ENCODE results near the gene AKT1.
"Not testable (repeated sequence)": the region's sequence is repeated elsewhere in the genome, so short reads cannot be mapped to it uniquely, and the experiment has no call there.

AKT1 gene

DNA sequence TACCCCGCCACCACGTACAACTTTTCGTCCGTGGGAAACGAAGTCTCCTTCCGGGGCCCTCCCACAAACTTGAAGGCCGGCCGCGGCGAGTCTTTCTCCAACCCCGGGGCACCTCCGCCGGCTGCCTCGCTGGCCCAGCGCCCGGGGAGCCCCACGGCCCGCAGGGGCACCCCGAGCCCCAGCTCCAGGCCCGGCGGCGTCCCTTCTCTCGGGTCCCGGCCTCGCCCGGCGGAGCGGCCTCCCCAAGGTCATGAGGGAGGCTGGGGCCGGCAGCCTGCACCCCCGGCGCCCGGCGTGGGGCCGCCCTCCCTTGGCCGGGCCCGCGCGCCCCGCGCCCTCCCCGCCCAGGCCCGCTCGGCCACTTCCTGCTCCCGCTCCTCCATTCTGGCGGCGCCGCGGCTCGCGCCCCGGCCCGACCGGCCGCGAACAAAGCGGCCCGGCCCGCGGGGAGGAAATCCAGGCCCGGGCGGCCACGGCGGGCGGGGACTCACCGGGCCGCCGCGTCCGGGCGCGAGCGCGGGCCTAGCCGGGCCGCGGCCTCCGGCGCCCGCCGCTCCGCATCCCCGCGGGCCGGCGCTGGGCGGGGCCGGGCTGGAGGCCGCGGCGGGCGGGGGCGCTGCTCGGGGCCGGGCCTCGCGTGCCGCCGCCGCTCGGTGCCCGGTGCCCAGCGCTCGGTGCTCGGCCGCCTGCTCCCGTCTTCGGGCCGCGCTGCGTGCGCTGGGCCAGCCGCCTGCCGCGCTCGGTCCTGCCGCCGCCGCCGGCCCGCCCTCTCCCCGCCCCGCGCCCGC lies at the start of gene AKT1:
TSS of gene AKT1 (minus strand) at position 756 of the 788 bp plus-strand sequence. CDS start 3,105 bp downstream, outside the sequence.
- no peak for DNase-seq (ENCODE audit: low read depth)

DNA sequence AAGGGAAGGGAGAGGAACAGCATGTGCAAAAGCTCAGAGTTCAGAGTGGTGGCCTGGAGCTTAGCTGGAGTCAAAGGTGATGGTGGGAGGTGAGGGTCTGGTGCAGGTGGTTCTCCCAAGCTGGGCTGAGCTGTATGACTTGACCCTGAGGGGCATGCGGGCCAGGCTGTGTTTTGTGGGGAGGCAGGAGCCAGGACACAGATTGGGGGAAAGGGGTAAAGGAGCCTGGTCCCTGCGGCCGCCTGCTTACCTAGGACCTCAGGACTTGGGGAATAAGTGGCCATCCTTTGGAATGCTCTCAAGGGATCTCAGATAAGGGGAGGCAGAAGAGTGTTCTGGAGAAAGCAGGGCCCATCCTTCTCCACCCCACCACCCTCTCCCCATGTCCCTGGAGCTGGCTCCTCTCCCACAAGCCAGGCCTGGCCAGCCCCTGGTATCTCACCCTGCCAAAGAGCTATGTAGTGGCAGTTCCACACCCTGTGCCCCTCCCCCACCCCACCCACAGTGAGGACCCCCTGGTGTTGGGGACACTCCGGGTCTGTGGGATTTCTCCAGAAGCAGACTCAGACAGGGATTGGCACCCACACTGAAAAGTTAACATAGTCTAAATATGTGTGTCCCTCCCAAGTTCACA lies 49.6 kb upstream of the AKT1 start:
- DNase-seq (ENCODE audit: low read depth): no peak

DNA sequence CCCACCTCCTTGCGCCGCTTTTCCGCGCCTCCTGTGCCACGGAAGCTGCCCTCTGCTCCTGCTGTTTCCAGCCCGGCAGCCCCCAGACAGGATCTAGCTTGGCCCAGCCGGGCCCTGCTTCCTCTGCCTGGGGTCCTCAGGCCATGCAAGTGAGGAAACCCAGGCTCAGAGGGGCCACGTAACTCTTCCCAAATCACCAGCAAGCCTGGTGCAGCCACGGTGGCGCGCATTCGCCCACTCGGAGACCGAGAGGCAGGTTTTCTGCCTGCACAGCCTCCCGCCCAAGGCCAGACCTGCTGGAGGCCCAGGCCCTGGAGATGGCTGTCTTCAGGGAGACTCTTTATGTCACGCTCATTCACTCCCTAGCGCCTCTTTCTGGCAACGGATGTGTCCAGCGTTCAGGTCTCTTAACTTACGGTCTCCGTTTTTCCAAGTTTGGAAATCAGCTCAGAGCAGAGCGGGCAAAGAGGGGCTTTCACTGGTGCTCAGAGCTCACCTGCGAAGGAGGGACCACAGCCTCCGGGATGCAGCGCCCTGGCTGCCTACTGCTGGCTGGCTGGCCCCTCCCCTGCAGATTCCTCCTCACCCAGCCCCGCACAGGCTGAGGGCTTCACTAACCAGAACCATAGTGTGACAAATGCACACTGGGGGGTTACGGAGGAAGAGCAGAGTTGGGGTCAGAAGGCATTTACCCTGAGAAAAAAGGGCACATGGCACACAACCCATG lies 48.9 kb upstream of the AKT1 start:
- DNase-seq (ENCODE audit: low read depth): no peak

DNA sequence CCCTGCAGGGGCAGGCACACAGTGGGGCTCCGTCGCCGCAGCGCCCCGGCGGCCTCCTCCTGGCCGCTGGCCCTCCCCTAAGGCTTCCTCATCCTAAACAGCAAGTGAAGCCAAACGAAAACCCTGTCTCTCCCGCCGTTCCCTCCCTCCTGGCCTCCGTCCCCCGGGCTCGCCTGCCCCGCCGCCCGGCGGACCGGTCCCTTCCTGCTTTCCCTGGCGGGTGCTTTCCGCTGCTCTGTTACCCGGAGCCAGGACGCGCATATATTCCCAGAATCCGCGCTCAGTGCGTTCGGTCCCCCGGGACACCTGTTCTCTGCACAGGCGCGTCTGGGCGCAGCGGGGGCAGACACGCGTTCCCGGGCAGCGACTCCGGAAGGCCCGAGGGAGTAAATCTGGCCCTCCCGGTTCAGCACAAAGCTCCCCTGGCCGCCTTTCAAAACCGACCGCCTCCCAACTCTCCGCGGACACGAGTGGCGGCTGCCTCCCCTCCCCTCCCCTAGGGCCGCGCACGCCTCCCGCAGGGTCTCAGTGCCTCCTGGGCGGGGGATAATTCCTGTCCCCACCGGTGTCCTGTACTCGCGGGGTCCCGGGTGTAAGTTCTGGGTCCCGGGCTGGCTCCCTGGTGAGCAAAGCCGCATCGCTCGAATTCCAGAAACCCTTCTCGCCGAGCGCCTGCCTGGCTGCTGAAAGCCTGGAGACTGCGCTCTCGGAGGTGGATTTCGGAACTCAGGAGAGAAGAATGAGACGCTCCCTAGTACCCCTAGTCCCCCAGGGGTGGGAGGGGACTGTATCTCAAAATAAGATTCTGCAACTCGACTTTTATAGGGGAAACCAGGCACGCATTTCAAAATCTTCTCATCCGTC lies 48.1 kb upstream of the AKT1 start:
- DNase-seq (ENCODE audit: low read depth): no peak

DNA sequence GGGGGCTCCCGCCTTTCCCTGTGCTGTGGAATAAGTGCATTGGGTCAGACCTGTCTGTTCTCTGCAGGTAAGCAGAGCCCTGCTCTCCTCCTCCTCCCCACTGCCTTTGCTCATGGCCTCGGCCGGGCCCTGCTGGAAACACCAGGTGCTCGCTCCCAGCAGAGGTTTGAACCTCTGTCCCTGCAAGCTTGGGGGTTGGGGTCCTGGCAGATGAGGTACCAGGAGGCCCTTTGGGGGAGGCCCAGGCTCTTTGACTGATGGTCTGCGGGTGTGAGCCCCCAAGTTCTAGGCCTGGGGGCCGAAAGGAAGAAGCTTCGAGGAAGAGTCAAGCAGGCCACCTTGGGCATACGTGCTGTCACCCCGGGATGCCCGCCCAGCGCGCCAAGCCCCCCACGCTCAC lies 47.5 kb upstream of the AKT1 start:
- DNase-seq (ENCODE audit: low read depth): no peak

DNA sequence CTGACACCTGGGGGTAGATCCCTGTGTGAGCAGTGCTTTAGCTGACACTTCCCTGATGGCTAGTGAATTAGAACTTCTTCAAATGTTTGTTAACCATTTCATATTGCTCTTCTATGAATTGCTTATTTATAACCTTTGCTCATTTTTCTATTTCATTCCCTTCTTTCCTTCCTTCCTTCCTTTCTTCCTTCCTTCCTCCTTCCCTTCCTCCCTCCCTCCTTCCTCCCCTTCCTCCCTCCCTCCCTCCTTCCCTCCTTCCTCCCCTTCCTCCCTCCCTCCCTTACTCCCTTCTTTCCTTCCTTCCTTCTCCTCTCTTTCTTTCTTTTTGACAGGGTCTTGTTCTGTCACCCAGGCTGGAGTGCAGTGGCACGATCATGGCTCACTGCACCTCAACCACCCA lies 46.2 kb upstream of the AKT1 start:
- no peak for DNase-seq (ENCODE audit: low read depth)

DNA sequence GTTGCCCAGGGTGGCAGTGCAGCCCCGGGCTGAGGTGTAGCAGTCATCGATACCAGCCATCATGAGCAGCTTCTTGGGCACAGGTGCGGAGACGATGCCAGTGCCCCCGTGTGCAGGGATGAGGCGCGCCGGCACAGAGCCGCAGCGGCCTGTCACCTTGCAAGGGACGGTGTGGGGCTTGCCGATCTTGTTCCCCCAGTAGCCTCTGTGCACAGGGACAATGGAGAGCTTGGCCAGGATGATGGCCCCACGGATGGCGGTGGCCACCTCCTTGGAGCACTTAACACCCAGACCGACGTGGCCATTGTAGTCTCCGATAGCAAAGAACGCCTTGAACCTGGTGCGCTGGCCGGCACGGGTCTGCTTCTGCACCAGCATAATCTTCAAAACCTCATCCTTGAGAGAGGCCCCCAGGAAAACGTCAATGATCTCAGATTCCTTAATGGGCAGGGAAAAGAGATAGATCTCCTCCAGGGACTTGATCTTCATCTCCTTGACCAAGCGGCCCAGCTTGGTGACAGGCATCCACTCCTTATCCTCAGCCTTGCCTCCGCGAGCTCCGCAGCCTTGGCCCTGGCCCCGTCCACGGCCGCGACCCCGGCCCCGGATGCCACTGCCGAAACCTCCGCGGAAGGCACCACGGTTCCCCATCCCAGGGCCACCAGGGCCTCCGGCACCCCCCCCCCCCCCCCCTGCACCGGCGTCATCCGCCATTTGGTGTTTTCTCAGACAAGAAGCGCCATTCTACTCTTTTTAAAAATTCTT lies 40.8 kb upstream of the AKT1 start:
- not testable (repeated sequence) for DNase-seq (ENCODE audit: low read depth)

DNA sequence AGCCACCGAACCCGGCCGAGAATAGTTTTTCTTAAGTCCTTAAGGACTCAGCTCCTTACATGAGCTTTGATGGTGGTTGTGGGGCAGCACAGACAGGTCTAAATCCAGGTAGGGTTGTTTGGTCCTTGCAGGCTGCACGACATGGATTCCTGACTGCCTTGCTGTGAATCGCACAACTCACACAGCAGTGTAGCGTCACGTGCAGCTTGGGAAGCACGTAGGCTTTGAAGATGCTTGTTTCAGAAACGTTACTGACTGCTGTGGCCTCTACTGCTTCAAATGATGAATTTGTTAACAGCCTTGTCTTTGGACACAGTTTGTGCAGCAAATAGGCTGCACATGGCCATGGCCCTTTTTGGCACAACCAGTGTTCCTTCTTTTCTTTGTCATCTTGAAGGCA lies 35.2 kb upstream of the AKT1 start:
- DNase-seq (ENCODE audit: low read depth): no peak

DNA sequence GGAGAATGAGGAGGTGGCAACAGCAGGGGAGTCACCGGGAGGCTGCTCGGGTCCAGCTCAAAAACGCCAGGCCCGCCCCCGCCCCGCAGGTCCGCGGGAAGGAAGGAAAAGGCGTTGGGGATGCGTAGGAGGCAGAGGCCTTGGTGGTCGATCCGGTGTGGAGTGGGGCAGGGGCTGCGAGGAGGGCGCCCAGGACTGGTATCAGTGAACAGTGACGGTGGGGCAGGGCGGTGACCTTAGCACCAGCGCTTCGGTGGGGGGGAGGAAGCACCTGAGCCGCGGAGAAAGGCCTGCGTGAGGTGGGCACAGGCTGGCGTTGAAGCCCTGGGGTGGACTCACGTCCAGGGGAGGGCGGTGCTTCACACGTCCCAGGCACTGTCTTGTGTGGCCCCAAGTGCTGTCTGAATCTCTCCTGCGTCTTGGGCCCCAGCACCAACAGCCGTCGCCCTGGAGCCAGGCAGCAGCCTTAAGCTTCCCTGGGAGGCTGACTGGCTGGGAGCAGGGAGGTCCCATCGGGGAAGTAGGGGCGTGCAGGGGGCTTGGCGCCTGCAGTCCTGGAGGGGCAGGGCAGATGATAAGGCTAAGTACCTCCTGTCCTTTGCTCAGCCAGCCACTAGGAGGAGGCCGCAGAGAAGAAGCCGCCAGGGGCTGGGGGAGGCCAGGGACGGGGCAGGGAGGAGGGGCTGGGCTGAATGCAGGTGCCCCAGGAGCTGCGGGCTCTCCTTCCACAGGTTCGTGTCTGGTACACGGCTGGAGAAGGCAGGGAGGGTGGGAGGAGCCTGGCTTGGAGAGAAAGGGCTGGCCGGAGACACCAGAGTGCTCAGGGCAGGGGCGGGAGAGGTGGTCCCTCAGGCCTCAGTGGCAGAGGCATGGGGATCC lies 31.9 kb upstream of the AKT1 start:
- DNase-seq (ENCODE audit: low read depth): no peak

DNA sequence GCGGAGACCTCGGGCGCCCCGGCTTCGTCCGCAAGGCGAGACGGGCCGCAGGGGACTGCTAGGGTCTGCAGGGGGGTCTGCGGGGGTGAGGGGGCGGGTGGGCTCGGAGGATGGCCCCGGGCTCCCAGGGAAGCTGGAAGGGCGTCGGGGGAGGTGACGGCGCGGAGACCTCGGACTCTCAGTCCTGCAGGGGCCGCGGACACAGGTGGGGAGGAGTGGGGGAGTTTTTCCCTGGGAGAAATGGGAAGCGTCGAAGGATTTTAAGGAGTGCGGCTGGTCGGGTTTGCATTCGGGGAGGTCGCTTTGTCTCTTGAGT lies 31.3 kb upstream of the AKT1 start:
- no peak for DNase-seq (ENCODE audit: low read depth)

DNA sequence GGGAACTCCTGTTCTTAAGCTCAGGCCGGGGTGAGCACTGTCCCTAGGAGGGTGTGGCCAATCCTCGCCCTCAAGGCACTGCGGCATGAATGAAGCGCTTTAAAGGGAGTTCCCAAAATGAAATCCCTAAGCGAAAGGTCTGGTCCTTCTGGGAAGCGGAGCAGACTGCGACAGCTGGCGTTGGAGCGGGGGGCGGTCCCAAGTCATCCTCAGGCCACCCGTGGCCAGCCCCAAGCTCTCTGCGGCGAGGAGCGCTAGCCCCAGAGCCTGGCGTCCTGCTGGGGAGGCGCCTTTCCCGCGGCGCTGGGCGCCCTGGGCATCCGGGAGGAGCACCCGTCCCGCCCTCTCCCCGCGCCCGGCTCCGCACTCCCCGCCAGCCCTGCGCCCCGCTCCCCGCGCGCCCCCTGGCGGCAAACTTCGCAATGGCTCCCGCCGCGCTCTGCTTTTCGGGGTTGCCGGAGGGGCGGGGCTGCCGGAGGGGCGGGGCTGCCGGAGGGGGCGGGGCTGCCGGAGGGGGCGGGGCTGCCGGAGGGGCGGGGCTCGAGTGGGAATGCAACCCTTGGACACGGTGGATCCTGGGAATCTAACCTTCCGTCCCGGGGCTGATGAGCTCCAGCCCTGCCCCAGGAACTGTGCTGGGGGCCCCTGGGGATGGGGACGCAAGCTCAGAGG lies 30.8 kb upstream of the AKT1 start:
- DNase-seq (ENCODE audit: low read depth): no peak

DNA sequence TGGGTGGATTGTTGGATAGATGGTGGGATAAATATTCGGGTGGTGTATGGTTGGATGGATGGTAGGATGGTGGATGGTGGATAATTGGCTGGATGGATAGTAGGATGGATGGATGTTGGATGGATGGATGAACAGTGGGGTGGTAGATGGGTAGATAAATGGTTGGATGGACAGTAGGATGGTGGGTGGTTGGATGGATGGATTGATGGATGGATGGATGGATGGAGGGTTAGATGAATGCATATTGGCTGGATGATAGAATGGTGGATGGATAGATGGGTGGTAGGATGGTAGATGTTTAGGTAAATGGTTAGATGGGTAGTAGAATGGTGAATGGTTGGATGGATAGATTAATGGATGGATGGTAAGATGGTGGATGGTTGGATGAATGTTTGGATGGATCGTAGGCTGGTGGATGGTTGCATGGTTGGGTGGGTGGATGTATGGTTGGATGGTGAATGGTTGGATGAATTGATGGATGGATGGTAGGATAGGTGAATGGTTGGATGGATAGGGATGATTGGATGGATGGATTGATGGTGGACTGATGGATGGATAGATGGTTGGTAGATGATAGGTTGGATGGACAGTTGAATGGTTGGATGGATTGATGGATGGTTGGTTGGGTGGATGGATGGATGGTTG lies 28.9 kb upstream of the AKT1 start:
- no peak for DNase-seq (ENCODE audit: low read depth)

DNA sequence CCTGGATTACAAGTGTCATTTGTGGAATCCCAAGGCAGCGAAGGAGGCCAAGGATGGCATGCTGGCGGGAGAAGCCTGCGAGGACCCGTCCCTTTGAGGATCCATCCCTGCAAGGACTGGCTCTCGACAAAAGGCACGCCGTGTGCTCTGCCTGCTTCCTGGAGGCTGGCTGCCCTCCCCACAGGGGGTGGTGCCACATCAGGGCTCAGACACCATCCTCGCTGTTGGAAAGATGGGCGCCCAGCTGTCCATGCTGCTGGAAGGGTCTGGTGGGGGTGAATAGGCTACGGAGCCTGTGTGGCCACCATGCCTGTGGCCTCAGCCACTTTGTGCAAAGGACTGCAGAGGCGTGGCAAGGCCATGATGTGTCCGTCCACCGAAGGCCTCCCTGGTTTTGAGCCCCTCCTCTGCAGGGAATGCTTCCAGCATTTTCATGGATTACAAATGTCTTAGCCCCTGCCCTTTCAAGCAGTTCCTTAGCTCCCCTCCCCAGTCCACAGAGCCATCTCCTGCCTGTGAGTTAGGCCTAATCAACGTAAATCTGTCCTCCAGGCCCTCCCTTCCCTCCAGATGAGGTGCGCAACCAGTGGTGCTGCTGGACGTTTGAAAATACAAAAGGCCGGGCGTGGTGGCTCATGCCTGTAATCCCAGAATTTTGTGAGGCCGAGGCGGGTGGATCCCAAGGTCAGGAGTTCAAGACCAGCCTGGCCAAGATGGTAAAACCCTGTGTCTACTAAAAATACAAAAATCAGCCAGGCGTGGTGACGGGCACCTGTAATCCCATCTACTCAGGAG lies 27.5 kb upstream of the AKT1 start:
- no peak for DNase-seq (ENCODE audit: low read depth)

DNA sequence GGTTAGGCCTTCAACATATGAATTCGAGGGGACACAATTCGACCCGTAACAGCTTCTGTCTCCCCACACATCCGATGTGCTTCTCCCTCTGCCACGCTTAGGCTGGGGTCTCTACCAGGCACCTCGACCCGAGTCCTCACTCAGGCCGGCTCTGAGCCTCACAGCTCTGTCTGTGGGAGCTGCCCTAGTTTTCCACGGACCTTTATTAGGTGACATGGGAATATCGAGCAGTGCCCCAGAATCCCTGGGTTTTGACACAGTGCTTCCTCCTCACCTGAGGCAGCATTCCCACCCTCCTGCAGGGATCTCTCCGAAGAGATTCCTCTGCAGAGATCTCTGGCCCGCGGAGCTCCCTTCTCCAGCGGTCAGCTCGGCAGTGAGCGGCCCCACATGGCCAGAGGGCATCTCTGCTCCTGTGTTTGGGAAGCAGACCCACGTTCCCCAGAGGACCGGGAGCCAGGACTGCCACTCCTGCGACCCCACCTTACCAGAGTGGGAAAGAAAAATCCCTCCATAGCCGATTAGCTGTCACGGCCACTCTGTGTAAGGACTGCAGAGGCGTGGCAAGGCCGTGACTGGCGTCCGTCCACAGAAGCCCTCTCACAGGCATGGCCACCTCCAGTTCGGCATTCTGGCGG lies 26.5 kb upstream of the AKT1 start:
- DNase-seq (ENCODE audit: low read depth): no peak

DNA sequence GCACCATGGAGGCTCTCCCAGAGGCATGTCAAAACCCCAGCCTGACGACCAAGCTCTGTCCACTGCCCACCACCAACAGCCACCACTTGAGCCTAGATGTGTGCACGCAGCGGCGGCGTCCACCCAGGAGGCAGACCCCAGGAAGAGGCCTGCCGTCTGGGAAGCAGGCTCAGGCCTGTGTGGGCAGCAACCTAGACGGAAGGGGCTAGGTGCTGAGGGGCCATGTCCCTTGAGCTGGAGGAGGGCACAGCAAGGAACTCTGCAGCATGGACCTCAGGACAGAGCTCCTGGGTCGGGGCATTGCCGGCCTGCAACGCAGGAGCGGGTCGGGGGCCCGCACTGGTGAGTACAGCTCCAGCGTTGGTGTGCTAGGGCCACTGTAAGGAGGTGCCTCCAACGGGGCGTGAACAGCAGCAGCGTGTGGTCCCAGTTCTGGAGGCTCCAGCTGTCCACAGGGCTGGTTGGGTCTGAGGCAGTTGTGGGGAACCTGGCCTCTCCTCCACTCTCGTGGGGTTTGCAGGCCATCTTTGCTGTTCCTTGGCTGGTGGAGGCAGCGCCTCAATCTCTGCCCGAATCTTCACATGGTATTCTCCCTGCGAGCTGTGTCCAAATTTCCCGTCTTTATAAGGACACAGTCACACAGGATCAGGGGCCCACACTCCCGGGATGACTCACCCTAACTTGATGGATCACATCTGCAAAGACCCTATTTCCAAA lies 25.8 kb upstream of the AKT1 start:
- no peak for DNase-seq (ENCODE audit: low read depth)

DNA sequence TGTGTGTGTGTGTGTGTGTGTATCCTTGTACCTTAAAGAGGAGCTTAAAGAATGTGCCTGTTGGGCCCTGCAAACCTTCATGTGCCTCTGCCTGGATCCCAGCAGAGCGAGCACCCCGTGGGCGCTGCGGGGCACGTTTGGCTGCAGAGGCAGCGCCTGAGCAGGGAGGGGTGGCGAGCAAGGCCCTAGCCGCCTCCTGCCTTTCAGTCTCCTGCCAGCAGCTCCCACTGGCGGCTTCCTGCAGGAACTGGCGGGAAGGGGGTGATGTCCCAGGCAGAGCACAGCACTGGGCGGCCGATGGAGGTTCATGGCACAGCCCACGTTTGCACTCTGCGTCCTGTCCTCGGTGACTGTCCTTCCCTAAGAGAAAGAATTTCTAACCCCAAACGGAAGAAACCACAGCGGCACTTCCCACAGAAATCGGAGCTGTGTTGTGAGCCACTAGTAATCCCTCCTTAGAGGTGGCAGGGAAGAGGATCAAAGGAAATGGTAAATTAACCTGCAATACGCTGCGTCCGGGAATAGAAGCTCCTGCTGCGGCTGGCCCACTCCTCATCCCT lies 25.2 kb upstream of the AKT1 start:
- DNase-seq (ENCODE audit: low read depth): no peak

DNA sequence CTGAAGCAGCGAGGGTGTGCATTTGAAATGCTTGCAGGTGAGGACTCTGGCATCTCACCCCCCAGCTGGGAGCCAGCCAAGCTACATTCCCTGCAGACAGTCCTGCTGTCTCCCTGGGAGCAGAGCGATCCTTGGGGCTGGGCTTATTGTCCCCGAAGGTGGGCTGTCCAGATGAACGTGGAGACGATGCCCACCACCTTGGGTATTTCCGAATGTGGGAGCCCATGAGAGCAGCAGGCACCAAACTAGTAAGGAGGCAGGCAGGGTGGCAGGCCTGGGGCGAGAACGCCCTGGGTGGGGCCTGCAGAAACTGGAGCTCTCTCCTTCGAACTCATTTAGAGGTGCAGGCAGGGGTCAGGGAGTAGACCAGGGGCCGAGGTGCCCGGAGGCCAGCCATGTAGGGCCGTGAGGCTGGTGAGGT lies 23.8 kb upstream of the AKT1 start:
- no peak for DNase-seq (ENCODE audit: low read depth)

Measured in CMK (cell line).